Testis (tissue), 2 donors: ENCODE measurements around the gene SYCP2.

ENCODE experiments used
- CTCF ChIP-seq, 3 experiments: fragments of 450-650 bp in 2 of 3; fragments of 200-600 bp in 1 of 3; sonication (generic) in 1 of 3; IDR thresholded peaks; one replicate each; pipeline ENCODE4 v1.5.1; 2016 to 2019; ENCODE audit warnings: antibody characterized with exemption in 3 of 3, mild to moderate bottlenecking in 2 of 3, moderate library complexity in 1 of 3
- POLR2A ChIP-seq: fragments of 450-650 bp; IDR thresholded peaks from one replicate; pipeline ENCODE4 v1.6.1; 2017; ENCODE audit warnings: antibody characterized with exemption, mild to moderate bottlenecking, moderate library complexity

- TF ChIP-seq POLR2A: no peak
- TF ChIP-seq CTCF (IDR thresholded peaks at IDR 0.05): no peak
These were observed 33.0 kb upstream of the SYCP2 start for GRCh38 chr20:59966428-59966827.
